IPS-18c (cell line): ENCODE data around the gene IDNK.
"Not testable (repeated sequence)": the region's sequence is repeated elsewhere in the genome, so short reads cannot be mapped to it uniquely, and the experiment has no call there.

Experiments
- H3K4me3 ChIP-seq: 2 replicates; pipeline ENCODE4 v1.7.0; 2013; ENCODE audit warnings: low read depth, mild to moderate bottlenecking, low read length, moderate library complexity; ENCODE audit not compliant: insufficient read depth
- H3K9me3 ChIP-seq: one replicate; pipeline ENCODE4 v1.6.1; 2013; ENCODE audit warnings: mild to moderate bottlenecking, low read length, moderate library complexity; ENCODE audit not compliant: control insufficient read depth, insufficient read depth

IDNK gene

GRCh38 chr9:83622939-83623678, at the start of gene IDNK:
Gene IDNK (plus strand): TSS chr9:83623143. CDS start chr9:83623172, 29 bp downstream.
- H3K4me3 ChIP-seq = peak within 1 kb of the TSS; percentile 81
- no peaks in the 10 kb centered on the region for H3K9me3 ChIP-seq

- no peak overlapping the region for H3K4me3 ChIP-seq
Observed at GRCh38 chr9:83574482-83574881, 48.5 kb upstream of the IDNK start.

GRCh38 chr9:83582029-83582428, 40.9 kb upstream of the IDNK start:
- no peak overlapping the region for H3K4me3 ChIP-seq
- H3K9me3 ChIP-seq = no peaks in the 10 kb centered on the region

More at GRCh38 chr9:83574482-83574881, 48.5 kb upstream of the IDNK start:
- H3K9me3 ChIP-seq = no peaks in the 10 kb centered on the region

- Histone ChIP-seq H3K9me3 (no peaks in the 10 kb centered on the region), H3K4me3 (no peak overlapping the region)
Observed at GRCh38 chr9:83583151-83584014, 39.6 kb upstream of the IDNK start.

GRCh38 chr9:83584995-83585394, 37.9 kb upstream of the IDNK start:
- H3K9me3 ChIP-seq = no peaks in the 10 kb centered on the region

GRCh38 chr9:83588256-83588655, 34.7 kb upstream of the IDNK start:
- H3K4me3 ChIP-seq = no peak overlapping the region
- no peaks in the 10 kb centered on the region for H3K9me3 ChIP-seq

More at GRCh38 chr9:83584995-83585394, 37.9 kb upstream of the IDNK start:
- no peak overlapping the region for H3K4me3 ChIP-seq

GRCh38 chr9:83596899-83597504, 25.9 kb upstream of the IDNK start:
- H3K9me3 ChIP-seq = no peaks in the 10 kb centered on the region

GRCh38 chr9:83598487-83598886, 24.5 kb upstream of the IDNK start:
- Histone ChIP-seq H3K4me3 (no peak overlapping the region), H3K9me3 (no peaks in the 10 kb centered on the region)

More at GRCh38 chr9:83596899-83597504, 25.9 kb upstream of the IDNK start:
- no peak overlapping the region for H3K4me3 ChIP-seq

- no peak overlapping the region for H3K4me3 ChIP-seq
- H3K9me3 ChIP-seq = no peaks in the 10 kb centered on the region
Observed at GRCh38 chr9:83599071-83599470, 23.9 kb upstream of the IDNK start.

GRCh38 chr9:83601463-83601862, 21.5 kb upstream of the IDNK start:
- Histone ChIP-seq H3K4me3 (no peak overlapping the region), H3K9me3 (no peaks in the 10 kb centered on the region)

- not testable (repeated sequence) for H3K4me3 ChIP-seq, H3K9me3 ChIP-seq
Observed at GRCh38 chr9:83607620-83608019, 15.3 kb upstream of the IDNK start.

GRCh38 chr9:83613298-83613697, 9.6 kb upstream of the IDNK start:
- not testable (repeated sequence) for H3K9me3 ChIP-seq, H3K4me3 ChIP-seq

- Histone ChIP-seq H3K4me3 (no peak overlapping the region), H3K9me3 (no peaks in the 10 kb centered on the region)
Observed at GRCh38 chr9:83617299-83617698, 5.6 kb upstream of the IDNK start.

- no peaks in the 10 kb centered on the region for H3K9me3 ChIP-seq
- H3K4me3 ChIP-seq = no peak overlapping the region
Observed at GRCh38 chr9:83620841-83621636, 1.9 kb upstream of the IDNK start.

GRCh38 chr9:83622433-83622938, 457 bp upstream of the IDNK start:
- Histone ChIP-seq H3K4me3 (peak overlapping the region; percentile 81), H3K9me3 (no peaks in the 10 kb centered on the region)

GRCh38 chr9:83623679-83624076, 735 bp downstream of the IDNK start:
- H3K4me3 ChIP-seq = peak overlapping the region; percentile 81

GRCh38 chr9:83625178-83625577, 2.2 kb downstream of the IDNK start:
- H3K4me3 ChIP-seq = no peak overlapping the region
- no peaks in the 10 kb centered on the region for H3K9me3 ChIP-seq

More at GRCh38 chr9:83623679-83624076, 735 bp downstream of the IDNK start:
- H3K9me3 ChIP-seq = no peaks in the 10 kb centered on the region
